ENCODE results near the gene TGFBR3. TPM values are rescaled to one million over a fixed set of nuclear protein-coding genes. Genes with fewer than 3 reads are reported as not detected.
"Not testable (repeated sequence)": the region's sequence is repeated elsewhere in the genome, so short reads cannot be mapped to it uniquely, and the experiment has no call there.

The TGFBR3 gene
- total RNA-seq, 2 experiments from 2014 or later, result 3.2 to 3.3 TPM

DNA sequence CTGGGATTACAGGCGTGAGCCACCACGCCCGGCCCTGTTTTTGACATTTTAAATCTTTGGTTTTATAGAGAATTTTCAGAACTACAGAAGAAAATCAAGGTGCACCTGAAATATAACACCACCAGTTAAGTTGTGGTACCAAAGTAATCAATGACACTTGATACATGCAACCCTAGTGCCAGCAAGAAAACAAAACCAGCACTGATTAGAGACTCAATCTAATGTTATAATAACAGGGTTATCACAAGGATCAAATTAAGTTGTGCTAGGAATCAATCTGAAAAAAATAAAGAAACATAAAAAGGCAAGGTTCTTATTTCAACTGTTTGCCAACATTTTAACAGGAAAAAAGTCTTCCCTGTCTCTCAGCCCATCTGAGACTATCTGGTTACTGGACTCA, 23.8 kb downstream of the TGFBR3 start:
- Mint-ChIP-seq H3K36me3 (ENCODE audit: low read depth) (peaks cover 3% of the 10 kb centered on the region), H3K9me3 (no peaks in the 10 kb centered on the region), H3K4me1 (ENCODE audit: low read depth) (peaks cover 3% of the 10 kb centered on the region), H3K27me3 (ENCODE audit: low read depth) (no peaks in the 10 kb centered on the region), H3K4me3 (no peak overlapping the region), H3K27ac (no peak overlapping the region)
- CTCF ChIA-PET, result no interaction called here
- intact Hi-C loops (cut with micrococcal nuclease), result no loop called here
- no peak for DNase-seq

DNA sequence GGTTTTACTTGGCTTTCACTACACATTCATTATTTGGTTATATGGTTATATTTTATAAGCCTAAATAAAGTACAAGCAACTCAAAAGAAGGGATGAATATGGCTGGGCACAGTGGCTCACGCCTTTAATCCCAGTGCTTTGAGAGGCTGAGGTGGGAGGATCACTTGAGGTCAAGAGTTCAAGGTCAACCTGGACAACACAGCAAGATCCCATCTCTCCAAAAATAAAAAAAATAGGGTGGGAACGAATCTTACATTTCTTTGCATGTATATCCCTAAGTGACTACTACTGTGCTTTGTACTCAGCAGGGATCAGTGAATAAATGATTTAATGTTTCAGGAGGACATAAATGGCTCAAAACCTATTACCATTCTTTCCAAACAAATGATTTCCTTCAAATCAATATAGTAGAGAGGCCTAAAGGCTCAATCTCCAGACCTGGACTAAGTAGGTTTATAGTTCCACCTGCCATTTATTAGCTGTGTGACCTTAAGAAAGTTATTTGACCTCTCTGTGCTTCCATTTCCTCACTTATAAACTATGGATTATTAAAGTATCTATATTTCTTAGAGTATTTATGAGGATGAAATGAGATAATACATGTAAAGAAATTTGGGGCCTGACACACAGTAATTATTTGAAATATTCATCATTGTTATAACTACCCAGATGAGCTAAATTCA, 28.3 kb downstream of the TGFBR3 start:
- no peak overlapping the region for H3K4me3 Mint-ChIP-seq
- H3K9me3 Mint-ChIP-seq, result peaks cover 4% of the 10 kb centered on the region
- peaks cover 3% of the 10 kb centered on the region for H3K36me3 Mint-ChIP-seq (ENCODE audit: low read depth)
- H3K27ac Mint-ChIP-seq, result no peak overlapping the region
- CTCF ChIA-PET, result interaction anchor here (0.6 kb wide), 1 partner anchor 24 kb away, joined by 4 read pairs; no protein-coding TSS in a partner anchor
- no peaks in the 10 kb centered on the region for H3K27me3 Mint-ChIP-seq (ENCODE audit: low read depth)
- no peak for DNase-seq
- intact Hi-C loops (cut with micrococcal nuclease), result no loop called here
- H3K4me1 Mint-ChIP-seq (ENCODE audit: low read depth), result no peaks in the 10 kb centered on the region

DNA sequence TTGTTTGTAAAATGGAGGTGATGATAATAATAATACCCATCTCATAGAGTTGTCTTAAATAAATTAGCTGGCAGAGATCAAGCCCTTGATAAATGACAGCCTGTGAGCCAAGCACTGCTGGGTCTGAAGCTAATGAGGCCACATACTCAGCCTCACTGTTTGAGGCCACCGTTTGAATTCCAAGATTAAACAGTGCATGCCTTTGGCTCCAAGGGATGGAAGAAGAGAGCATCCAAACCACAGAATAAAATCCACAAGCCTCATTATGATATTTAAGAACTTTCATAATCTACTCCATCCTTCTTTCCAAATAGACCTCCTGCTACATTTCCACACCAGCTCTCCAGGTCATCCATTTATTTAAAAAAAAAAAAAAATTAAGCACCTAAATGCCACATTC, 29.0 kb downstream of the TGFBR3 start:
- H3K36me3 Mint-ChIP-seq (ENCODE audit: low read depth), result peaks cover 3% of the 10 kb centered on the region
- no peaks in the 10 kb centered on the region for H3K4me1 Mint-ChIP-seq (ENCODE audit: low read depth)
- intact Hi-C loops (cut with micrococcal nuclease), result no loop called here
- DNase-seq, result no peak
- H3K4me3 Mint-ChIP-seq, result no peak overlapping the region
- H3K9me3 Mint-ChIP-seq, result peaks cover 4% of the 10 kb centered on the region
- CTCF ChIA-PET, result interaction anchor here (0.6 kb wide), 1 partner anchor 23 kb away, joined by 4 read pairs; no protein-coding TSS in a partner anchor
- H3K27ac Mint-ChIP-seq, result no peak overlapping the region
- H3K27me3 Mint-ChIP-seq (ENCODE audit: low read depth), result no peaks in the 10 kb centered on the region

DNA sequence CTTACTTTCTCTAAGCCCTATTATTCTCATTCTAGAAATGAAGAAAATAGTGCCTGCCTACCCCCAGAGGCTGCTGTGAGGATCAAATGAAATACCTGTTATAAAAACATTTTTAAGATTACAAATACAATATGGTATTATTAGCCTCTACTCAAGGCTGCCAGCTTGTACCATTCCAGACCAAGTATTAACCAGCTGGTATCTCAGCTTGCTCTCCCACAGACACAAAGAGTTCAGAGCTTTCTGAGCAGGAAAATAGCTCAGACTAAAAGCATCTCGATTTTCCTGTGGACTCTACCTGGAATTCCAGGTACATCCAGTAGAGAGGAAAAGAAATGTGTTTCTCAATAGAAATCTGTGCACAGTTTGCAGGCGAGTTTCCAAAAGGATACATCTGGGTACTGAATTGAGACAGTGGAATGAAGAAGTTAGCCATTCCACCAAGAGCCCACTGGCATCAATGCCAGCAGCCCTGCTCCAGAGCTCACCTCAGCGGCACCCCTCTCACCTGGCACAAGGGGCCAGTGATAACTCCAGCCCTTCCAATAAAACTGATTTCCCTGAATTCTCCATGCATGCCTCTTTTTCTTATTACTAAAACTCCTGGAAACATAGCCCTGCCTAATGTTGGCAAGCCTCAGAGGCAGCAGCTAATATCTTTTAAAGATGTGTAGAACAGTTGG, 31.0 kb downstream of the TGFBR3 start:
- H3K27ac Mint-ChIP-seq, result no peak overlapping the region
- CTCF ChIA-PET, result interaction anchor here (0.7 kb wide), 1 partner anchor 331 kb away, joined by 3 read pairs; no protein-coding TSS in a partner anchor
- H3K36me3 Mint-ChIP-seq (ENCODE audit: low read depth), result no peaks in the 10 kb centered on the region

DNA sequence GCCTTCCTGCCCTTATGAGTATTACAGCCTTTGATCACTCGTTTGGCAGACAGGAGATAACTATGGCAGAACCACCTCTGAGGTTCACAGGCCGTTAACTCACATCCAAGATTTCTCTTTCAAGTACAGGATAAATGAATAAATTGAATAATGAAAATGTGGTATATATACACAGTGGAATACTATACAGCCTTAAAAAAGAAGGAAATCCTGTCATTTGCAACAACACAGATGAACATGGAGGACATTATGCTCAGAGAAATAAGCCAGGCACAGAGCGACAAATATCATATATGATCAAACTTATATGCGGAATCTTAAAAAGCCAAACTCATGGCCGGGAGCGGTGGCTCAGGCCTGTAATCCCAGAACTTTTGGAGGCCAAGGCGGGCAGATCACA, 32.6 kb downstream of the TGFBR3 start:
- no peak overlapping the region for H3K27ac Mint-ChIP-seq
- CTCF ChIA-PET, result interaction anchor here (0.9 kb wide), 1 partner anchor 199 kb away, joined by 6 read pairs; no protein-coding TSS in a partner anchor
- no peak for DNase-seq

More for the DNA sequence above, 31.0 kb downstream of the TGFBR3 start:
- Mint-ChIP-seq H3K27me3 (ENCODE audit: low read depth) (no peaks in the 10 kb centered on the region), H3K4me3 (no peak overlapping the region), H3K4me1 (ENCODE audit: low read depth) (peaks cover 4% of the 10 kb centered on the region), H3K9me3 (peaks cover 4% of the 10 kb centered on the region)
- intact Hi-C loops (cut with micrococcal nuclease), result no loop called here
- no peak for DNase-seq

DNA sequence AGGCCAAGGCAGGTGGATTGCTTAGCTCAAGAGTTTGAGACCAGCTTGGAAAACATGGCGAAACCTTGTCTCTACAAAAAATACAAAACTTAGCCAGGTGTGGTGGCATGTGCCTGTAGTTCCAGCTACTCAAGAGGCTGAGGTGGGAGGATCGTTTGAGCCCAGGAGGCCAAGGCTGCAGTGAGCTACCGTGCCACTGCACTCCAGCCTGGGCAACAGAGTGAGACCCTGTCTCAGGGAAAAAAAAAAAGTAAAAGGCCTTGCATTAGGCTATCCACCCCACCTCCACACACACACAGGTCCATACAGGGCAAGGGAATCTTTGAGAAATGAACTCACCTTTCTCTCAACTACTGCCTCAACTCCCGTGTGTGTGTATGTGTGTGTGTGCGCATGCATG, 33.9 kb downstream of the TGFBR3 start:
- H3K4me1 Mint-ChIP-seq (ENCODE audit: low read depth); H3K27ac Mint-ChIP-seq; H3K27me3 Mint-ChIP-seq (ENCODE audit: low read depth); H3K9me3 Mint-ChIP-seq; CTCF ChIA-PET; DNase-seq; intact Hi-C loops (cut with micrococcal nuclease); H3K36me3 Mint-ChIP-seq (ENCODE audit: low read depth); H3K4me3 Mint-ChIP-seq: not testable (repeated sequence)

More for the DNA sequence above, 32.6 kb downstream of the TGFBR3 start:
- Mint-ChIP-seq H3K36me3 (ENCODE audit: low read depth) (no peaks in the 10 kb centered on the region), H3K9me3 (peaks cover 4% of the 10 kb centered on the region), H3K4me1 (ENCODE audit: low read depth) (peaks cover 4% of the 10 kb centered on the region), H3K4me3 (no peak overlapping the region), H3K27me3 (ENCODE audit: low read depth) (no peaks in the 10 kb centered on the region)
- intact Hi-C loops (cut with micrococcal nuclease), result no loop called here

DNA sequence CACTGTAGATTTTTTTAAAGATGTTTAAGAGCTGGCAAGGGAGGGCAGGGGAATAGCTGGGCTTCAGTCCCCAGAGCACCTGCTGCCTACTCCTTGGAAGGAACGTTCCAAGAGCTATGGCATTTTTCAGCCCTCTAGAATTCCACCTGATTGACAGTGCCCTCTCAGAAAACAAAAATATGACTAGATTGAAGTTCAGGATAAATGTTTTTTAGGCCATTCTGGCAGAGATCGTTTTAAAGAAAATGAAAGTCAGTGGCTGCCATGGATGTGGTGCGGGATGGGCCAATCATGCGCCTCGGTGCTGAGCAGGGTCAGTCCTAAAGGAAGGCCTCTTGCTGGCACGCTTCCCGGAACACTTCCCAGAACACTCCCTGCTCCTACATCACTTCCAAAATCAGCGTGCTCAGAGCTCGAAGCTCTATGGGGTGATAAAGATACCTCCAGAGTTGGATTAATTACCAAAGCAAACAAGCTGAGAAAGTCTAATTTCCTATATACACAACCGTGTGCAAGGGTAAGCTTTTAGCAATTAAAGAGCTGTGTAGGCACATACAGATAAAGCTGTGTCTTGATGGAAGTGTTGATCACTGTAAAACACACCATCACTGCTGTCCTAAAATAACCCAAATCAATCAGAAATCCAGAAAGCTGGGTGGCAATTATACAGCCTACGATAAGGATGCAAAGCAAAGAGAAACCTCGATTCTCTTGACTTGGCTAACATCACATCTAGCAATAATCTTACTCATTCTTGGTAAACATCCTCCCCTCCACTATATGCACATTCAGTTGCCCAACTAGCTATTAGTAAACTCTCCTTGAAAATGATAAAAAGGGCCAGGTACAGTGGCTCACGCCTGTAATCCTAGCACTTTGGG, 34.6 kb downstream of the TGFBR3 start:
- peaks cover 6% of the 10 kb centered on the region for H3K4me1 Mint-ChIP-seq (ENCODE audit: low read depth)

DNA sequence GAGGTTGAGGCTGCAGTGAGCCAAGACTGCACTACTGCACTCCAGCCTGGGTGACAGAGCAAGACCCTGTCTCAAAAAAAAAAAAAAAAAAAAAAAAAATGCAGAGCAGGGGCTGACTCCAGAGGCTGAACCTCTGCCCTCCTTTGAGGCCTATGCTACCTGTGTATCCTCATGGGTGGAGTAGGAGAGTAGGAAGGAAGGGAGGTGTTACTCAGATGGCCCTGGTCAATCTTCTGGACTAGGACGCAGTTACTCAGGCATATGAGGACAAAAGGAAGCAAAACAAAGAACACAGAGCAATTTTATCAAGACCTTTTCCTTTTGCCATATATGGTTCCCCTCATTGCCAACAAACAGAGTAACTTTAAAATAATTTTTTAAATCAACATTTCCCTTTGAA, 35.2 kb downstream of the TGFBR3 start:
- no peak overlapping the region for H3K4me3 Mint-ChIP-seq
- peaks cover 9% of the 10 kb centered on the region for H3K4me1 Mint-ChIP-seq (ENCODE audit: low read depth)
- peaks cover 4% of the 10 kb centered on the region for H3K9me3 Mint-ChIP-seq
- DNase-seq, result no peak
- intact Hi-C loops (cut with micrococcal nuclease), result no loop called here
- no peak overlapping the region for H3K27ac Mint-ChIP-seq
- CTCF ChIA-PET, result no interaction called here
- H3K36me3 Mint-ChIP-seq (ENCODE audit: low read depth), result no peaks in the 10 kb centered on the region
- no peaks in the 10 kb centered on the region for H3K27me3 Mint-ChIP-seq (ENCODE audit: low read depth)

More for the DNA sequence above, 34.6 kb downstream of the TGFBR3 start:
- no peaks in the 10 kb centered on the region for H3K36me3 Mint-ChIP-seq (ENCODE audit: low read depth)
- H3K4me3 Mint-ChIP-seq, result no peak overlapping the region
- intact Hi-C loops (cut with micrococcal nuclease), result no loop called here
- H3K27me3 Mint-ChIP-seq (ENCODE audit: low read depth), result no peaks in the 10 kb centered on the region
- DNase-seq, result no peak
- CTCF ChIA-PET, result no interaction called here
- H3K27ac Mint-ChIP-seq, result no peak overlapping the region
- peaks cover 4% of the 10 kb centered on the region for H3K9me3 Mint-ChIP-seq

DNA sequence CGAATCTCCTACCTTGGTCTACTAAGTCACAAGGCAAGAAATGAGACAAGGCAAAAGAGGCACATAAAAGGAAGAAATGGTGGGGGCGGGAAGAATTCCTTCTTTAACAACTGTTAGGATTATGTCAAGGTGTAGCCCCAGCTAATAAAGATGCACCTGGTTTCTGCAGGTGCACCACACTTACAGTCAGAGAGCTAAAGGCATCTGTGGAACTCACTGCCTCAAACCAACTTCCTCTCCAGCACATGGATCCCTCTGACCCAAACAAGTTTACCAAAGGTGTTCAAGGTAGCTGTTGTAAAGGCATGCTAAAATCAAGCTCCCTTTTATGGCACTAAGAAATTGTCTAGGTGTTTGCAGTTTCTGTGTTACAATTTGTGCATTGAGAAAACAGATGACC, 38.1 kb downstream of the TGFBR3 start:
- Mint-ChIP-seq H3K9me3 (no peaks in the 10 kb centered on the region), H3K36me3 (ENCODE audit: low read depth) (peaks cover 3% of the 10 kb centered on the region), H3K27ac (no peak overlapping the region), H3K4me3 (no peak overlapping the region), H3K27me3 (ENCODE audit: low read depth) (no peaks in the 10 kb centered on the region), H3K4me1 (ENCODE audit: low read depth) (peaks cover 9% of the 10 kb centered on the region)
- intact Hi-C loops (cut with micrococcal nuclease), result no loop called here
- CTCF ChIA-PET, result interaction anchor here (0.7 kb wide), 1 partner anchor 444 kb away, joined by 3 read pairs; no protein-coding TSS in a partner anchor
- DNase-seq, result no peak

DNA sequence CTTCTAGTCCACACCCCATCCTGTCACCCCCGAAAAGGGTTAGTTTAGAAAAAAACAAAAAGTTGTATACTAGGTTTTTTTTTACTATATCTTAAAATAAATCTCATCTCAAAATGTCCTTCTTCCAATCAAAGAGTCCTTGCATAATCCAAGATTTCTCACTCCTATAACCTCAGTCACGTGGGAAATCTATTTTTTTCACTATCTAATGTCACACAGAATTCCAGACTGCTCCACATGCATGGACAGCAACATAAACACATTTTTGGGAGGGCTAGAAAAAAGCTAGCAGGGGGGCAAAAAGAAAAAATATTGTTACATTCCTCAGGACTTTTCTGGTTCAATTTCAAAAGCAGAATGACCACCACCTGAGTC, 39.3 kb downstream of the TGFBR3 start:
- intact Hi-C loops (cut with micrococcal nuclease), result no loop called here
- Mint-ChIP-seq H3K27me3 (ENCODE audit: low read depth) (no peaks in the 10 kb centered on the region), H3K4me1 (ENCODE audit: low read depth) (peaks cover 16% of the 10 kb centered on the region), H3K9me3 (no peaks in the 10 kb centered on the region), H3K4me3 (no peak overlapping the region), H3K27ac (peak overlapping the region; percentile 67), H3K36me3 (ENCODE audit: low read depth) (peaks cover 3% of the 10 kb centered on the region)
- CTCF ChIA-PET, result interaction anchor here (0.7 kb wide), 1 partner anchor 441 kb away, joined by 3 read pairs; no protein-coding TSS in a partner anchor
- DNase-seq, result no peak

DNA sequence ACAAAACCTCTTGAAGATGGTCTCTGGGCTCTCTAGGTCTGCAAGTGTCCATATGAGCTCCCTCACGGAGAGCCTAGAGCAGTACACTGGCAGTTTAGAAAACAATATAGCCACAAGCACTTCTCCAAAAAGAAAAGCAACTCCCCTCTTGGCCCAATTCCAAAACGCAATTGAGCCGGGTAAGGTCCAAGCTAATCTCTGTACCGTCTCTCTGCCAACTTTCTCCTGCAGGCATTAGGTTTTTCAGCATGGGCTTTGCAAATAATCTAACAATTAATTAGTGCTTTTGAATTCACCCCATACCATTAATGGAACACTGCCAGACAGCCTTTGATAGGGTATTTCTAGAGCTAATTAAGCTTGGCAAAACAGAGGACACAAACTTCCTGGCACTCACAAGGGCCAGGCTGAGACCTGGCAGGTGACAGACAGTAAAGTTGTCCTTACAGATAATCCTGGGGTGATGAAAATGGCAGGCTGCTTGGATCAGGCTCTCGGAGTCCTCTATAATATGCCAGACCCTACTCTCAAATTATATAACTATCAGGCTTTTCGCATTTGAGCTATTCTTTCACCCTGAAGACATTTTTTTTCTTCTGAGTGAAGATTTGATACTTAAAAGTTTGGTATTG, 39.8 kb downstream of the TGFBR3 start:
- Mint-ChIP-seq H3K36me3 (ENCODE audit: low read depth) (peaks cover 3% of the 10 kb centered on the region), H3K9me3 (no peaks in the 10 kb centered on the region), H3K27me3 (ENCODE audit: low read depth) (no peaks in the 10 kb centered on the region), H3K4me3 (no peak overlapping the region), H3K27ac (no peak overlapping the region), H3K4me1 (ENCODE audit: low read depth) (peaks cover 13% of the 10 kb centered on the region)
- CTCF ChIA-PET, result interaction anchor here (0.7 to 1.0 kb wide), 2 partner anchors 38 to 440 kb away, joined by 3 read pairs; no protein-coding TSS in a partner anchor
- intact Hi-C loops (cut with micrococcal nuclease), result no loop called here
- no peak for DNase-seq

Measured in activated naive CD4-positive, alpha-beta T cell treated with anti-CD3 and anti-CD28 coated beads for 36 hours (primary cell).